Upper lobe of left lung (tissue), 6 donors: Measurements from ENCODE around the gene TNFRSF18. TPM values are rescaled to one million over a fixed set of nuclear protein-coding genes. Genes with fewer than 3 reads are reported as not detected.

Experiments used
- ATAC-seq, 2 donors: fragments of 200-7000 bp; cut with Tn5 transposase; one replicate each; pipeline ENCODE4 v1.9.1; 2022; ENCODE audit warnings: mild to moderate bottlenecking in 2 of 2, moderate library complexity in 2 of 2; ENCODE audit not compliant: low FRiP score in 2 of 2
- DNase-seq, 2 donors: peaks; one replicate each; pipeline ENCODE4 v3.0.0-alpha.2; 2019 to 2020
- H3K27ac ChIP-seq, 4 donors: fragments of 200-600 bp; sonication (generic); one replicate each; pipeline ENCODE4 v1.5.1; 2016 to 2019
- H3K27me3 ChIP-seq, 4 donors: fragments of 200-600 bp; sonication (generic); one replicate each; pipeline ENCODE4 v1.5.1; 2017 to 2019
- H3K36me3 ChIP-seq, 4 donors: fragments of 200-600 bp; sonication (generic); one replicate each; pipeline ENCODE4 v1.5.1; 2016 to 2019
- H3K4me1 ChIP-seq, 4 donors: fragments of 200-600 bp; sonication (generic); one replicate each; pipeline ENCODE4 v1.5.1; 2018 to 2019
- H3K4me3 ChIP-seq, 4 donors: fragments of 200-600 bp; sonication (generic); one replicate each; pipeline ENCODE4 v1.5.1; 2017 to 2019; ENCODE audit warnings: mild to moderate bottlenecking in 2 of 4, moderate library complexity in 1 of 4
- H3K9me3 ChIP-seq, 4 donors: fragments of 200-600 bp; sonication (generic); one replicate each; pipeline ENCODE4 v1.5.1; 2018 to 2019
- EP300 ChIP-seq, 4 donors: sonication (generic); formaldehyde crosslinking; IDR thresholded peaks; one replicate each; pipeline ENCODE4 v1.5.1; 2017; ENCODE audit warnings: antibody characterized with exemption in 4 of 4, control low read depth in 2 of 4
- POLR2A ChIP-seq, 4 donors: fragments of 450-650 bp; IDR thresholded peaks; one replicate each; pipeline ENCODE4 v1.5.1; 2016 to 2017; ENCODE audit warnings: antibody characterized with exemption in 4 of 4, mild to moderate bottlenecking in 2 of 4
- POLR2AphosphoS5 ChIP-seq, 2 donors: sonication (generic); formaldehyde crosslinking; IDR thresholded peaks; one replicate each; pipeline ENCODE4 v1.5.1; 2017; ENCODE audit warnings: antibody characterized with exemption in 2 of 2
- WGBS, 2 donors: methylation state at CpG; one replicate each; pipeline ENCODE4 v1.1.5; 2017 to 2018; 5-methylcytosine and 5-hydroxymethylcytosine counted together
- total RNA-seq, 6 donors: library from RNA; depleted of rRNA in 4 of 6; stranded (reverse); fragments of >200 nt in 4 of 6; gene quantifications; one replicate each; pipeline versions ENCODE4 v1.1.0 to v1.2.1, GENCODE V29; 2016 to 2021
- TF ChIP-seq, protein P1 (sequence below), 6 experiments: fragments of 450-650 bp in 4 of 6; fragments of 200-600 bp in 2 of 6; sonication (generic) in 2 of 6; IDR thresholded peaks; one replicate each; pipeline ENCODE4 v1.5.1; 2016 to 2019; ENCODE audit warnings: antibody characterized with exemption in 6 of 6
- donor health status: DM: no; HTN: no; CAD: no; lungs with moderate emphysema.
- donor health status: DM: no; HTN: yes; CAD: no; lungs with severe emphysema.

The TNFRSF18 gene
- total RNA-seq, 6 donors from 2014 or later, result 0.89 to 3.4 (median 2.1) TPM; not detected in 1

GRCh38 chr1:1162597-1163537, 43.5 kb downstream of the TNFRSF18 start:
- peak overlapping the region; percentile 69 to 89 (median 81) for H3K27ac ChIP-seq
- peak overlapping the region; percentile 1 to 58 (median 51) for H3K4me3 ChIP-seq
- WGBS, 2 donors, result 62 to 67% methylated on average over 14 to 57 of the region's 73 CpGs
- DNase-seq (peak; percentile 92 to 94), ATAC-seq (peak; percentile 46 to 86)
- TF ChIP-seq EP300 (IDR thresholded peaks at IDR 0.05), result no peak
- peak in 3 of 4 donors; percentile 53 to 86 (median 65) for TF ChIP-seq POLR2A (IDR thresholded peaks at IDR 0.05)
- TF ChIP-seq, protein P1, sequence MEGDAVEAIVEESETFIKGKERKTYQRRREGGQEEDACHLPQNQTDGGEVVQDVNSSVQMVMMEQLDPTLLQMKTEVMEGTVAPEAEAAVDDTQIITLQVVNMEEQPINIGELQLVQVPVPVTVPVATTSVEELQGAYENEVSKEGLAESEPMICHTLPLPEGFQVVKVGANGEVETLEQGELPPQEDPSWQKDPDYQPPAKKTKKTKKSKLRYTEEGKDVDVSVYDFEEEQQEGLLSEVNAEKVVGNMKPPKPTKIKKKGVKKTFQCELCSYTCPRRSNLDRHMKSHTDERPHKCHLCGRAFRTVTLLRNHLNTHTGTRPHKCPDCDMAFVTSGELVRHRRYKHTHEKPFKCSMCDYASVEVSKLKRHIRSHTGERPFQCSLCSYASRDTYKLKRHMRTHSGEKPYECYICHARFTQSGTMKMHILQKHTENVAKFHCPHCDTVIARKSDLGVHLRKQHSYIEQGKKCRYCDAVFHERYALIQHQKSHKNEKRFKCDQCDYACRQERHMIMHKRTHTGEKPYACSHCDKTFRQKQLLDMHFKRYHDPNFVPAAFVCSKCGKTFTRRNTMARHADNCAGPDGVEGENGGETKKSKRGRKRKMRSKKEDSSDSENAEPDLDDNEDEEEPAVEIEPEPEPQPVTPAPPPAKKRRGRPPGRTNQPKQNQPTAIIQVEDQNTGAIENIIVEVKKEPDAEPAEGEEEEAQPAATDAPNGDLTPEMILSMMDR (IDR thresholded peaks at IDR 0.05), result no peak
- TF ChIP-seq POLR2AphosphoS5 (IDR thresholded peaks at IDR 0.05), result peak in 1 of 2 donors; percentile 85
- H3K36me3 ChIP-seq, result no peaks in the 10 kb centered on the region
- H3K27me3 ChIP-seq, result no peaks in the 10 kb centered on the region
- peaks cover 10 to 32% (median 24%) of the 10 kb centered on the region in 4 donors for H3K4me1 ChIP-seq
- no peaks in the 10 kb centered on the region for H3K9me3 ChIP-seq

GRCh38 chr1:1161683-1162079, 44.7 kb downstream of the TNFRSF18 start:
- peaks cover 10 to 27% (median 24%) of the 10 kb centered on the region in 4 donors for H3K4me1 ChIP-seq
- ATAC-seq (no peak), DNase-seq (peak in 1 of 2 donors; percentile 39)
- H3K27me3 ChIP-seq, result no peaks in the 10 kb centered on the region
- no peak overlapping the region for H3K4me3 ChIP-seq
- H3K9me3 ChIP-seq, result no peaks in the 10 kb centered on the region
- TF ChIP-seq POLR2AphosphoS5 (IDR thresholded peaks at IDR 0.05) (no peak), POLR2A (IDR thresholded peaks at IDR 0.05) (no peak), EP300 (IDR thresholded peaks at IDR 0.05) (no peak)
- TF ChIP-seq, protein P1 (IDR thresholded peaks at IDR 0.05), result no peak
- WGBS, 2 donors, result 85% methylated on average over 17 of the region's 17 CpGs; no CpG with 5 or more reads in 1 of the 2 donors
- H3K27ac ChIP-seq, result peak overlapping the region in 1 of 4 donors; percentile 89
- H3K36me3 ChIP-seq, result no peaks in the 10 kb centered on the region

- H3K9me3 ChIP-seq, result no peaks in the 10 kb centered on the region
- H3K36me3 ChIP-seq, result no peaks in the 10 kb centered on the region
- whole genome bisulfite sequencing, 2 donors, result 87 to 95% methylated on average over 24 to 25 of the region's 29 CpGs
- H3K4me3 ChIP-seq, result no peak overlapping the region
- H3K4me1 ChIP-seq, result peaks cover 8 to 25% (median 20%) of the 10 kb centered on the region in 4 donors
- H3K27me3 ChIP-seq, result no peaks in the 10 kb centered on the region
- no peak for TF ChIP-seq POLR2AphosphoS5 (IDR thresholded peaks at IDR 0.05)
- no peak for TF ChIP-seq EP300 (IDR thresholded peaks at IDR 0.05)
- no peak for TF ChIP-seq POLR2A (IDR thresholded peaks at IDR 0.05)
- TF ChIP-seq, protein P1 (IDR thresholded peaks at IDR 0.05), result no peak
- ATAC-seq (no peak), DNase-seq (peak in 1 of 2 donors; percentile 79)
- H3K27ac ChIP-seq, result no peak overlapping the region
These were observed 45.2 kb downstream of the TNFRSF18 start for GRCh38 chr1:1161078-1161682.

DNA sequence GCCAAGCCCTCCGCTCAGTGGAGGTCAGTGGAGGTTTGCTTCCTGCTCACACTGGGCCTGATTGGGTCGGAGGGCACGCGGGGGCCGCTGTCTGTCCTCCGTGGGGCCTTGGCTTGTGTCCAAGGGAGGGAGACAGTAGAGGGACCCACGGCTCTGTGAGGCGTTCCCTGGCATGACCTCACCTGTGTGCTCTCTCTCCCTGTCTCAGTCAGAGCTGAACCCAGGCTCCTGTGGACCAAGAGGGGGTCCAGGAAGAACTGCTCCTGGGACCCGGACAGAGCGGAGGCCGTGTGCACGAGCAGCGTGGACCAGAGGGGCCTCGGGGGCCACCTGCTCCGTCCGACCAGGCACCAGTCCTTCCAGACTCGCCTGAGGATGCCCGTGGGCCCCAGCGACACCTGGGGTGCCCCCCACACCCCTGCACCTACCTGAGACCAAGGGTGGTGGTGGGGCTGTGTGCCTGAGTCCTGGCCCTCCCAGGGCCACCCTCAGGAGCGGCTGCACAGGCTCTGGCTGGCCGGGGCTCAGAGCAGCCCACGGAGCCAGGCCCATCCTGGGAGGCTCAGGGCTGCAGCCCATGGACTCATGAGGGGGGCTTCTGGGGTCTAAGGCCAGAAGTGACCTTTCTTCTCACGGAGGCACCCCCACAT, 46.0 kb downstream of the TNFRSF18 start:
- peak in 1 of 2 donors; percentile 77 for DNase-seq
- no peak overlapping the region for H3K4me3 ChIP-seq
- WGBS, 2 donors, result 94 to 95% methylated on average over 10 to 23 of the region's 23 CpGs

More for the DNA sequence above, 46.0 kb downstream of the TNFRSF18 start:
- no peaks in the 10 kb centered on the region for H3K36me3 ChIP-seq
- no peak overlapping the region for H3K27ac ChIP-seq
- no peaks in the 10 kb centered on the region for H3K27me3 ChIP-seq
- H3K9me3 ChIP-seq, result no peaks in the 10 kb centered on the region
- TF ChIP-seq, protein P1 (IDR thresholded peaks at IDR 0.05), result no peak
- no peak for TF ChIP-seq POLR2AphosphoS5 (IDR thresholded peaks at IDR 0.05)
- no peak for TF ChIP-seq POLR2A (IDR thresholded peaks at IDR 0.05)
- TF ChIP-seq EP300 (IDR thresholded peaks at IDR 0.05), result no peak
- H3K4me1 ChIP-seq, result peaks cover 8 to 23% (median 14%) of the 10 kb centered on the region in 4 donors
- ATAC-seq, result no peak
